HG02884 (cell line): ENCODE measurements around the gene GABRA6.
"Not testable (repeated sequence)": the region's sequence is repeated elsewhere in the genome, so short reads cannot be mapped to it uniquely, and the experiment has no call there.

Experiments used
- ATAC-seq: cut with Tn5 transposase; IDR thresholded peaks from one replicate; pipeline ENCODE4 v1.9.1; 2021; ENCODE audit warnings: mild to moderate bottlenecking, moderate library complexity; ENCODE audit not compliant: unreplicated experiment

The GABRA6 gene

GRCh38 chr5:161685461-161685860 is at the start of gene GABRA6:
GABRA6 (plus strand) TSS chr5:161685721; CDS start chr5:161685990, 269 bp downstream.
- ATAC-seq: no peak

GRCh38 chr5:161637591-161637990 is 47.9 kb upstream of the GABRA6 start:
- ATAC-seq: no peak

- no peak for ATAC-seq
Measured at GRCh38 chr5:161641444-161641843, 44.1 kb upstream of the GABRA6 start.

GRCh38 chr5:161645264-161645663 is 40.3 kb upstream of the GABRA6 start:
- no peak for ATAC-seq

GRCh38 chr5:161651926-161652325 is 33.6 kb upstream of the GABRA6 start:
- not testable (repeated sequence) for ATAC-seq

GRCh38 chr5:161660806-161661205 is 24.7 kb upstream of the GABRA6 start:
- ATAC-seq: no peak

- ATAC-seq: no peak
Measured at GRCh38 chr5:161663431-161663830, 22.1 kb upstream of the GABRA6 start.

GRCh38 chr5:161676103-161676502 is 9.4 kb upstream of the GABRA6 start:
- peak; percentile 87 for ATAC-seq

GRCh38 chr5:161686149-161686548 is 628 bp downstream of the GABRA6 start:
- ATAC-seq: no peak

- no peak for ATAC-seq
Measured at GRCh38 chr5:161686881-161687280, 1.4 kb downstream of the GABRA6 start.

GRCh38 chr5:161687316-161687715 is 1.8 kb downstream of the GABRA6 start:
- no peak for ATAC-seq

- ATAC-seq: no peak
Measured at GRCh38 chr5:161691911-161692310, 6.4 kb downstream of the GABRA6 start.

GRCh38 chr5:161697001-161697400 is 11.5 kb downstream of the GABRA6 start:
- no peak for ATAC-seq

- ATAC-seq: no peak
Measured at GRCh38 chr5:161700065-161700464, 14.5 kb downstream of the GABRA6 start.

- no peak for ATAC-seq
Measured at GRCh38 chr5:161703528-161703927, 18.0 kb downstream of the GABRA6 start.

GRCh38 chr5:161707382-161707781 is 21.9 kb downstream of the GABRA6 start:
- ATAC-seq: no peak

GRCh38 chr5:161709239-161709638 is 23.7 kb downstream of the GABRA6 start:
- no peak for ATAC-seq

- ATAC-seq: no peak
Measured at GRCh38 chr5:161713042-161713441, 27.5 kb downstream of the GABRA6 start.

GRCh38 chr5:161719157-161719556 is 33.6 kb downstream of the GABRA6 start:
- ATAC-seq: no peak

GRCh38 chr5:161720460-161720859 is 34.9 kb downstream of the GABRA6 start:
- no peak for ATAC-seq

- ATAC-seq: no peak
Measured at GRCh38 chr5:161734741-161735140, 49.2 kb downstream of the GABRA6 start.

- no peak for ATAC-seq
Measured at GRCh38 chr5:161740433-161740832, 54.9 kb downstream of the GABRA6 start.

GRCh38 chr5:161744276-161744675 is 58.8 kb downstream of the GABRA6 start:
- ATAC-seq: no peak

GRCh38 chr5:161745392-161745791 is 59.9 kb downstream of the GABRA6 start:
- no peak for ATAC-seq
